NCI-H128 (cell line): ENCODE results near the gene URB1.
"Not testable (repeated sequence)": the region's sequence is repeated elsewhere in the genome, so short reads cannot be mapped to it uniquely, and the experiment has no call there.

ENCODE experiments used
- DNase-seq: peaks from one replicate; lab custom pipeline; 2025; ENCODE audit not compliant: unreplicated experiment; lab: John Stamatoyannopoulos, UW

The URB1 gene, protein sequence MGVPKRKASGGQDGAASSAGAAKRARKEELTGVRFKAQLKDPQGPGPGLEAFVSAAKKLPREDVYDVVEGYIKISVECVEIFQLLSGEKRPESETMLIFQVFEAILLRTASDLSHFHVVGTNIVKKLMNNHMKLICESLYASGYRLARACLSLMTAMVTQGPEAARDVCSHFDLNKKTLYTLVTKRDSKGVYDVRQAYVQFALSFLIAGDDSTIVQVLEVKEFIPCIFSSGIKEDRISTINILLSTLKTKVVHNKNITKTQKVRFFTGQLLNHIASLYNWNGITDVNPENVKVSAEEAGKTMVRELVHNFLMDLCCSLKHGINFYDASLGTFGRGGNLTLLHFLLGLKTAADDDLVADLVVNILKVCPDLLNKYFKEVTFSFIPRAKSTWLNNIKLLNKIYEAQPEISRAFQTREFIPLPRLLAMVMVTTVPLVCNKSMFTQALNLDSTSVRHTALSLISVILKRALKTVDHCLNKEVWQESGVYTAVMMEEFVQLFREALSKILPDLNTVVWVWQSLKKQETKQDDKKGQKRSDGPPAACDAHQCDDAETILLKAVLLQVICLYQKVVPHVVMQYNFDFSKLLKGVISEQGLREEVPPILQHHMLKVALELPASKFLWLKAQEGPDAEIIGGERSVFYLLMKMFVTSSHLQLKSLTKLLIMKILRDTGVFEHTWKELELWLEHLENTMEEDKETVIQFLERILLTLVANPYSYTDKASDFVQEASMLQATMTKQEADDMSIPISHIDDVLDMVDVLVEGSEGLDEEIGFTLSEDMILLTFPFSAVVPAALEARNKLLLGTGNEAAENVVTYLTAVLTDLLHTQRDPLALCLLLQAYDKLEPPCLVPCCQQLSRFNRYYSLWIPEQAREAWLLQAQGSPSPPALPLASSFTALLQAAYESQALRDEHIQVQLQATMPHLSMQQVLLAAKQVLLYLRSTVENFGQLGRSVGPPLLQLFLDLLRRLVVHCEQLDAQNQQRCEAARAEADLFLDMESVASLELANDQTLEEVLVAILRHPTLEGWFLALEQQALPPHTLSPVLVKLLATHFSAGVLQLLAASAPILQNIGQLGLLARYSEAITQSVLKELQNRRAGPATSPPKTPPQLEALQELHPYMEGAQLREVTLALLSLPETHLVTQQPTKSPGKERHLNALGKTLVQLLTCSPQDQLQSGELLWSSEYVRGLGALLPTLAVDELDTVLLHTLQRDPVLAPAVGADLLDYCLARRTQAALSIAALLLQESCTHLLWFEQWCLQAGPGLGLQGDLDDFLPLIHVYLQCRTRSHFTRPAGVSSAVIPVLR (N-terminal part only)

DNA sequence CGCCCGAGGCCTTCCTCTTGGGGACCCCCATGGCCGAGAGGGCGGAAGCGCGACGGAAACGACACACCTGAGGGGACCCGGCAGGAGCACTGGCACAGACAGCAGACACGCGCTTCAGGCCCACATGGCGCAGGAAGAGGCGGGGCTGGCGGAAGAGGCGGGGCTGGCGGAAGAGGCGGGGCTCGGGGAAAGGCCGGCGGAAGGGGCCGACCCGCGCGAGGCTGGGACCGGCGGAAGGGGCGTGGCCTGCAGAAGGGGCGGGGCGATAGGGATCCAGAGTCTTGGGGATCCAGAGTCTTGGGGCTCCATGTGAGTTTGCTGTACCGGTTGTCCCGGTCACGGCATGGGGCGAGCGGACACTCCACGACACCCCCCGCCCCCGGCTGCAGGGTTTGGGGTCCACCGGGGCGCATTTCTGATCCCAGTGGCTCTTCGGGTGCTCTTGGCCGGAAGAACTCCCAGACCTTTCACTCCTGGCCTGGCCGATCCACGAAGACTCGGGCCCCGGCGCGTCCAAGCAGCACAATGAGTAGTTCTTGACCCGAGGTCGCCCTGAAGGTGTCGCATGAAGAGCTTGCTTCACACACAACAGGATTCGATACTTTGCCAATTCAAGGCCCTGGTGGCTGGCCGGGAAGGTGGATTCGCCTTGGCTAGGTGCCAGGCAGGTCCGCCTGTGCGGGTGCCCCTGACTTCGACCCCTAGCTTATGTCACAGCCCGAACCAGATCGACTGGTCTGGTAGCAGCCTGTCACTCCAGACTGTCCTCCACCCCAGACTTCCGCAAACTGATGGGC lies at the start of gene URB1:
Gene URB1, minus strand, starts transcription at position 133 of the 797 bp plus-strand sequence. Its CDS starts 102 bp downstream, at position 31.
- peak; percentile 80 for DNase-seq

DNA sequence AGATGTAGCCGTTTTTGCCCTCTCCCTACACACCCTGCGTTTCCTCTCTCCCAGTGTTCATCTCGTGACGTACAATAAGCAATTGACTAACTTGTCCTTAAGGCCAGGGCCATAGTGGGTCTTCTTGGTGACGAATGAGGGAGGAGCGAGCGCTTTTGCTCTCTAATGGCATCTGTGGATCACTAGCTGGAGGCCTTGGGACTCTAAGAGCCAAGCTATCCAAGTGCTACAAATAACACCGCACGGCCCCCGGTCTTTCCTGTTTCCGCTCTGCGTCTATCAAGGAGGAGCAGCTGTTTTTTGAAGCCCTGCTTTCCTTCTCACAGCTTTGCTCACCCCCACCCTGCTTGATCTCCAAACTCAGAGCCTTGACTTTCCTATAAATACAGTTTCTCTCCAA lies 44.9 kb upstream of the URB1 start:
- no peak for DNase-seq

DNA sequence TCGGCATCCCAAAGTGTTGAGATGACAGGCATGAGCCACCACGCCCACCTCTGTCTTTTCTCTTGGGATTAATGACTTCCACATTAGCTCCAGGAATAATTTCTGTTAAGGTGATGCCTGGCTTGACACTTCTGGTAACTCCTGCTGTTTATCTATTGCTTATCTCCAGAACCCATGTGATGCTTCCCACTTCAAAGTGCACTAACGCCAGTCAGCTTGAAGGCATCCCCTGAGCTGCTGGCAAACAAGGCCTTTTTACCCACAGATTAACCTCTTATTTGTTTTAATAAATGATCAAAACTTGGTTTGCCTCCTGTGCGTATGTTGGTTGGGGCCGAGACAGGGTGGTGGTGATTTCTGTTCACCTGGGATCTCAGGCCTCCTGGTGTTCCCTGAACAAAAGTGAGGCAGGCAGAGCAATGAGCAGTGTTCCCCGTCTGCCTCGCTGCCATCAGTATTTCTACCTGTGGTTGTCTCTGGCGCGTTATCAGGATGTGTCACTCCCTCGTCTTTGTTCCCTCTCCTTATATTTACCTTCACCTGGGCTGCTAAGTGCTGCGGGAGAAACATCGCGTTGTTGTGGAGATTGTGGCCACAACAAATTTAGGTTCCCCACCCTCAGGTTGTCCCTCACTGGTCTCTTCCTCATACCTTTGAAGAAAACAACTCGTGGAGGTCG lies 40.3 kb upstream of the URB1 start:
- DNase-seq: not testable (repeated sequence)

DNA sequence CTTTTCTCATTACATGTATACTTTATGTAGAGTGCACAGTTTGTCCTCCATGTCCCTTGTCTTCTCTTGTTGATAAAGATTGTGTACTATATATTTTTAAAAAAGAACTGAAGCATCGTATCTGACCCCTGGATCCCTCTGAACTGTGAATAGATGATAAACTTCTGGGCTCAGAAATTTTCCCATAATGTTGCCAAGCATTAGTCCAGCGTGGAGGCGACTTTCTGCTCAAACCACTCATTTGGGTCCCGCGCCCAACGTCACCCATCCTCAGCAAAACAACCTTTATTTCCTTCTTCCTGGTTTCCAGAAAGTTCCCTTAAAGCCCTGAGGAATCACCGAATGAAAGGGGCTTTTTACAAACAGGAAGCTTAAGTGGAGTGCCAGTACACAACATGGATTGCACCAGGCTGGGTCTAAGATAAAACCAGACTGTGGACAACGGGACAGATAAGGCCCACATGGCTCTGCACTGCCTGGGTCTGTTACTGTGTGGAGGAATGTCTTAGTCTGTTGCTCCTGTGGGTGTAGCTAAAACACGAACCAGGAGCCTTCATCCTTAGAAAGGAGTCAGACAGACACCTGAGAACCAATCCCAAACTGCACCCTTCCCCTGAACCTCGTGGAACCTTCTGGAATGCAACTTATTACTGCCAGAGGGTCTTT lies 35.3 kb upstream of the URB1 start:
- no peak for DNase-seq

DNA sequence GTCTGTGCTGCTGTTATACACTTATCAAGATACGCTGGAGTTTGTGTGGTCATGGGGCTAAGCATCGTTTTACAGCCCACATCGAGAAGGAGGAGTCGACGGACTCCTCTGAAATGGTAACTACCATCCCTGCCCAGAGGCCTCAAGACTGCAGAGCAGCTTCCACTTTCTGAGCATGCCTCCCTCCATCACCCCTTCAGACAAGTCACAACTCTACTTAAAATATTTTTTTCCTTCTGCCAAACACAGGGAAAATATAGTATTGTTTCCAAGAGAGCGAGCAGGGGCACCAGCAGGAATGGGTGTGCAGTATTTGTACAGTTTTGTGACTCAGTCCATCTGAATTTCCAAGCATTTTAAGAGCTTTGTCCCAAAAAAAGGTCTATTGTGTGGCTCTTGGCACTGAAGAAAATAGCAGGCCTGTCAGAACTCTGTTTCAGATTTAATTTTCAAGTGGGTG lies 33.8 kb upstream of the URB1 start:
- DNase-seq: no peak

DNA sequence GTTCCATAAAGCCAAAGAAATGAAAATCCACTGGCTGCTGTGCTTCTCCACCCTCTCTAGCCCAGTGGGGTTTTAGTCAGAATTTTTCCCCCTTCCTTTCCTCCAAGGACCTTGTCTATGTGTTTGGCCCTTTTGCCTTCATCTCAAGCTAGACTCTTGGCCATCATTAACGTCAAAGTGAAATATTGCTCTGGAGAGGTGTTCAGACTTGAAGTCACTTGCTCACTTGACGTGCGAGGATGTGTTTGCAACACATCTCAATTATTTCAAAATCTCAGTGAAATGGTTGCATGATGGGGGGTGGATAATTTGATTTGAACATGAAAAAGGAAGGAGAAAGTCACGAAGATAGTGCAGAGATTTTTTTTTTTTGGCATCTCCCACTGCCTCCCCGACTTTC lies 33.3 kb upstream of the URB1 start:
- no peak for DNase-seq

DNA sequence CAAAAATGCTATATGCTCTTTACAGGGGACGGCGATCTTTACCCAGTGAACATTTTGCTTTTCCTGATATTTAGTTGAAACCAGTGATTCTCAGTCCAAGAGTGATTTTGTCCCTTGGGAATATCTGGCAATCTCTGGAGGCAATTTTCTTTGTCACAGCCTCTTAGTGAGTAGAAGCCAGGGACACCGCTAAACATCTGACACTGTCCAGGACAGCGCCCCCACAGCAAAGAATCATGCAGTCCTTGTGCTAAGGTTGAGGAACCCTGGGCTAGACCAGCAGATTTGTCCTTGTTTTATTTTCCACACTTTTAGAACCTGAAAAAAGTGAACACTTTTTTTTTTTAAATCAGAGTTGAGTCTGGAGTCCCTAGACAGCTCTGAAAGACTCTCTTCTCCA lies 32.8 kb upstream of the URB1 start:
- no peak for DNase-seq

DNA sequence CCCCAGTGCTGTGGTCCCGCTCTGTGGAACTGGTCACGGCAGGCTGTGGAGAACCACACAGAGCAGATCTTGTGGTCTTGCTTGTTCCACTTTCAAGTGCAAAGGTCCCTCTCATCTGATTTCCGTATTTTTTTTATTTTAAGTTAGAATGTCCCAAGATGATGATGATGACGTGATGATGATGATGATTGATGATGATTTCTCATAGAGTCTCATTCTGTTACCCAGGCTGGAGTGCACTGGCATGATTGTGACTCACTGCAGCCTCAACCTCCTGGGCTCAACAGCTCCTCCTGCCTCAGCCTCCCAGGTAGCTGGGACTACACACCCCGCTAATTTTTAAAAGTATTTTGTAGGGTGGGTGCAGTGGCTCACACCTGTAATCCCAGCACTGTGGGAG lies 31.9 kb upstream of the URB1 start:
- DNase-seq: no peak

DNA sequence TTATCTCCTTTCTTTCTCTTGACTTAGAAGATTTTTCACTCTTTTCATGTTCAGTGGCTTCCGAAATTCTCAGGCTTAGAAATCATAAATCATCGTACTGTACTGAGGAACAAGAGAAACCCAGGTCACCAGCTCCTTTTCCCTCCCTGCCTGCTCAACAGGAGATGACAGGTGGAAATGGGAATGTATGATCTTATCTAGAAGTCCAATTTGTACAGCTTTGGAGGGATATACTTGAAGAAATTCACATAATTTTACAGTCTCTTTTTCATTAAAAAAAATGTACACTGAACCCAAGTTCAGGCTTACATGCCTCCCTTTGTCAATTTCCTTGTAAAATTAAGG lies 31.4 kb upstream of the URB1 start:
- no peak for DNase-seq

DNA sequence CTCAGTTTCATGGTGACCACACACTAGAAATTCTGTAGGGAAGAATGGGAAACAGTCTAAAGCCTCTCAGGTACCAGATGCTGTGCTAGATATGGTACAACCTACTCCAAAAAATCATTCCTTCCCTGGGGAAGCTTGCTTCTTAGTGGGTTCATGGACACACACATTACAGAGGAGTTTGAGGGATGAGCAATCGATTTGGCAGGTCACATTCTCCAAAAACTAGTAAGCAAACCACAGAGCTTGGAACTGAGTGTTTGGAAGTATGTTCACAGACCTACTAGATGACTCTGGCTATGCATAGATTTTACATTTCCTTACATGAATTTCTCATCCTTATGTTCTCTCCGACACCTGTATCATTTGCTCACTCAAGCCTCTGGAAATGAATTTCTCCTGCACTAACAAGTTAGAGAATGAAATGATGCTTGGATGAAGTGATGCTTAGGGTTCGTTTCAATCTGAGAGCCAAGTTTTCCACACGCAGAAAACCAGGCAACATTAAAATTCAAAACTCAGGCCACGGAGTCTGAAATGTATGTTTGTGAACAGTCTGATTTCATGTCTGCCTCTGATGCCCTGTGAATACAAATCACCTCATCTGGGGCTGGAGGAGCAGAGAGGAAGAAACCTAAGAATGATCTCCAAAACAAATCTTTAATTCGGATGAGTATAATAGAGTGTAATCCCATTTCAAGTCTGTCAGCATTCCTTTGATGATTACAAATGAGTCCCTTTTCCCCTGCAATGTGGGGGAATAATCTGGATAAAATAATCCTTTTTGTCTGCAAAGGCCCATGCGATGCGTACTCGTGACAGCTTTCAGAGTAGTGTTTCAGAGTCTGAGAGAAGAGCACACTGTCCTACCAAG lies 30.7 kb upstream of the URB1 start:
- DNase-seq: no peak

DNA sequence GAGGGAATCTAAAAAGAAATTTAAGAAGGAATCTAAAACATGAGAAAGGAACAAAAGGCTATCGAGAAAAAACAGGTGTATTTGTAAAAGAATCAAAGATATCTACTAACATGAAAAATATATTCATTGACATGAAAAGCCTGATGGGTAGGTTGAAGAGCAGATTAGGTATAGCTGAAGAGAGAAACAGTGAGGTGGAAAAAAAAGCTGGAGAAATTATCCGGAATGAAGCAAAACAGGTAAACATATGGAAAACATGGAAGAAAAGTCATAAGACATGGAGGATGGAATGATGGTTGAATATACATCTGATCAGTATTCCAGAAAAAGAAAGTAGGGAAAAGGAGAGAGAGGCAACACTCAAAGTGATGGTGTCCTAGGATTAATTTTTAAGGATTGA lies 29.3 kb upstream of the URB1 start:
- DNase-seq: no peak

DNA sequence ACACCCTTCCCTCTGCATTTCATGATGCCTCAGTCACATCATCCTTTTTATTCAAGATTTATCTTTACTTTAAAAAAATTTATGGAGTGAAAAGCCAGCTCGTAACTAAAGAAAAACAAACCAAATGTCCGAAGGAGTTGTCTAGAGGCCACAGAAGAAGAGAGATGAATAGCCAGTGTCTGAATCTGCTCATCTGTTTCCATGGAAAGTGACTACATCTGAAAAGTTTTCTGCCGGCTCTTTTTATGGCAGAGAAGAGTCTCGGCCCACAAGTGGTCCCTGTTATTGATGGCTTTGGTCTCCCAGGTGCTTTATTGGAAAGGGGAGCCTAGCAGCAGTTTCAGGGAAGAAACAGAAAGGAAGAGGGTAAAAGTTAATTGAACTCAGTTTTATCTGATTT lies 25.3 kb upstream of the URB1 start:
- DNase-seq: no peak

DNA sequence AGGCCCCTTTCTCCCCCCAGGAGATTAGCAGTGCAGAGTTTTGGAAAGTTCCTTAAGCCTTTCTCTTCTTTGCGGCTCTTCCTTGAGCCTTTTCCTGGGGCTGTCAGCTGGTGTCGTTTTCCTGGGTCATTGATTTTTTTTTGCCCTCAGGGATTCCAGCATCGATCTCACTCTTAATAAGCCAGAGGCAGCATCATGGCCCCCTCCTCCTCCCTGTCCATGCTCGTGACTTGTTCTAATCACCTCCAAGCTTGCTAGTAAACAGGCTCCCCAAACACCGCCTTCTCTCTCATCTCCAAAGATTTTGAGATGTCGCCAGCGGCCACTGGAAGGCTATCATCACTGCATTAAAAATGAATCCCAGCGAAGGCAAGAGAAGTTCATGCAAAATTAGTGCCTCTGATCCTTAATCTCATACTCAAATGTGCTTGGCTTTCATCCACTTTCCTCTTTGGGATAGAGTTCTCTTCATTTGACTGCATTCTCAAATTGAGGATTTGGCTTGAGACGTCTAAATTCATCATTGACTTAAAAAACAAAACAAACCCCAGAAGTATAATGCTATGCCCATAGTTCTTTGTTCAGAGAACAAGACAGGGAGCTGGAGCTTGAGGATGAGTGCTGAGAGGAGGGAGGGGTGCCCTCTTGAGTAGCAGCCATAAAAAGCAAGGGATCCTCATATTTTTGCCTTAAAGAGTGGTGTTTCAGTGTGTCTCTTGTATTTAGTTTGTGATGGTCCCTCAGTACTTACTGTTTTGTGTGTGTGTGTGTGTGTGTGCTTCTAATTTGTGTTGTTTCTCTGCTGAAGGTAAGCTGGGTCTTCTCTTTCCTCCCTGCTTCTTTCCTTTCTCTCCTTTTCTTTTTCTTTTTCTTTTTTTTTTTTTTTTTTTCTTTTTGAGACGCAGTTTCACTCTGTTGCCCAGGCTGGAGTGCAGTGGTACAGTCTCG lies 22.9 kb upstream of the URB1 start:
- DNase-seq: no peak

DNA sequence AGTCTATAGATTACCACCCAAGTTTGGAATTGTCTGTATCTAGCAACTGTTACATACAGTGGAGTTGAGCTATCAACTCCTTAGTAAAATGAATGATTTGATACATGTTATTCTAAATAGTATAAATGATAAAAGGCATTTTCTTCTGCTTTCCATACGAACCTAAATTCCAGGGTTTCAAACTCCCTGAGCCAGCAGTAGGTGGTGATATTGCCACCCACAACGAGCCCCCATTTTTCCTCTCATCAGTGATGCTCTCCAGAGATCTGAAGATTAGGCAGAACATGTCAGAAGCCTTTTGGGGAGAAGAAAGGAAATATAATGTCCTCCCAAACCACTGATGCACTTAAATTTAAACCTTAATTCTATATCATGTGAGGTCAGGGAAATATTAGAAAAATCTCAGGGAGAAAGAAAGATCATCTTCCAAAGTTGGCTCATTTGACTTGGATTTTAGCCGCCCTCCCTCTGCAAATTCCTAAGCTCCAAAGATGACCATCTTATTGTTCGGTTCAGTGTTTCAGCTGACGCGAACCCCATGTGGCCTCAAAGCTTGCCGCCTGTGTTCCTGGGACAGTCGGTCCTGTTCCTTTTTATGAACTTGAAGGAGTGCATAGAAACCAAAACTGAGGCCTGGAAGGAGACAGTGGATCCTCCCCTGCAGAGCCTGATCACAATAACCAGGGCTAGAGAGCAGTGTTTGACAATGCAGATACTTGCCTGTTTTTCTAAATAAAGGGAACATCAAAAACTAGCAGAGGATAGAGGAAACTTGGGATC lies 22.0 kb upstream of the URB1 start:
- no peak for DNase-seq

DNA sequence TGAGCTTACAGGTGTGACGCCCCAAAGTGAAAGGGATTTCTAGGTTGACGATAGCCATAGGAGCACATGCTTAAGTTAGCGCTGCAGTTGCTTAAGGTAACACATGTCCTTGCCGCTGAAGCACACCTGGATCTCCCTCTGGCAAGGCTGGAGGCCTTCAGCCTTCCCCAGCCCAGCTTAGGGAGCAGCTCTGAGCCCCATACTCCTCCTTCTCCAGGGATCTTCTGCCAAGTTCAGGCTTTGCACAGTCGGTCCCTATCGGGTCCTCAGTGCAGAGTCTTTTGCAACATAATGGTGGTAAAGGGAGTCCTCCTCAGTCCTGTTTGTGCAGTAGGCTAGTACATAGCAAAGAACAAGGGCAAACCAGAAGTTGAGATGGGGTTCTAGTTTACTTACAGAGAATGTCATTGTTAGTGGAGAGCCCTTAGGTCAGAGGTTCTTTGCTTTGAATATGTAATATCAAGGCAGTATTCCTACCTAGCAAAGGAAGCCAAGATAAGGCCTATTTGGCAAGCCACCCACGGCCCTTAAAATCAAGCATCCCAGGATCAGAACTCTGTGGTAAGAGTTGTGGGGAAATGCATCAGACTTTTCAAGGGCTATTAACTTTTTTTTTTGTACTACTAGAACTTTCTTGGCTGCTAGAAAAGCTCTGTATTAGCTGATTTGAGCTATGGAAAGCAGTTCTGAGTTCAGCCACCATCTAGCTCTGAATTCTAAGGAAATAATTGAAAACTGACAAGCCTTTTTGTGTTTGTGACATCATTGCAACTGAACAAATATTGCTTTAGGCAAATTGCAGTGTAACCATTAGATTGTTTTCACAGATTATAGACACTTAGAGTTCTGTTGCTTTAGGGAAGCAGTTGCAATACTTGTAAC lies 21.1 kb upstream of the URB1 start:
- DNase-seq: no peak
